Stimulated activated naive CD4-positive, alpha-beta T cell treated with Interleukin-2 at 50 U/mL for 16 hours (primary cell): ENCODE results near the gene OSBPL1A.
A peak's percentile ranks its signal among the peaks of the same experiment; 100 is the strongest.
"Not testable (repeated sequence)": the region's sequence is repeated elsewhere in the genome, so short reads cannot be mapped to it uniquely, and the experiment has no call there.

Source experiments
- DNase-seq: peaks from one replicate; lab custom pipeline; 2025; lab: John Stamatoyannopoulos, UW

OSBPL1A gene

GRCh38 chr18:24187049-24187448 lies 210.6 kb downstream of the OSBPL1A start:
- DNase-seq: no peak

DNA sequence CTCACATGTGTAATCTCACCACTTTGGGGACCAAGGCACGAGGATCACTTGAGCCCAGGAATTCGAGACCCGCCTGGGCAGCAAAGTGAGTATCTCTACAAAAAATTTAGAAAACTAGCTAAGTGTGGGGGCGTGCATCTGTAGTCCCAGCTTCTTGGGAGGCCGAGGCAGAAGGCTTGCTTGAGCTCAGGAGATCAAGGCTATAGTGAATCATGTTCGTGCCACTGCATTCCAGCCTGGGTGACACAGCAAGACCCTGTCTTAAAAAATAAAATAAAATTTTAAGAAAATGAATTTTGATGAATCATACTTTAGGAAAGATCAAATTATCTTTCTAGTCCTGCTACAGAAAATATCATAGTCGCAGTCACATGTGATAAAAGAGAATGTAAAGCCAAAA lies 211.8 kb downstream of the OSBPL1A start:
- no peak for DNase-seq

DNA sequence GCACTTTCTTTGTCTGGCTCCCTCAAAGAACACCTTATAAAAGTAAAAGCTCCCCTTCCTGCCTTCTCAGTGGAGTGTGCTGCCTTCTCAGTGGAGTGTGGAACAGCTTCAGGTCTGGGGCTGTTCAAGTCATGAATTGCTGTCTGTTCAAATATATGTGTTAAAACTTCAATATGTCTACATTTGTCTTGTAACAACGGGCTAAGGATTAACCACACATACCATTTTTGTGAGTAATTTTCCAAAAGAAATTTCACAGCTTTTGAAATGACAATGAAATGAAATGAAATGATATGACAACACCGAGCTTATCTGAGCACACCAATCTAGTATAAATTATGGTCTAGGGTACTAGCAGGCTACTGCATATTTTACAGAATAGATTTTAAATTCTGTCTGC lies 215.8 kb downstream of the OSBPL1A start:
- DNase-seq: no peak

DNA sequence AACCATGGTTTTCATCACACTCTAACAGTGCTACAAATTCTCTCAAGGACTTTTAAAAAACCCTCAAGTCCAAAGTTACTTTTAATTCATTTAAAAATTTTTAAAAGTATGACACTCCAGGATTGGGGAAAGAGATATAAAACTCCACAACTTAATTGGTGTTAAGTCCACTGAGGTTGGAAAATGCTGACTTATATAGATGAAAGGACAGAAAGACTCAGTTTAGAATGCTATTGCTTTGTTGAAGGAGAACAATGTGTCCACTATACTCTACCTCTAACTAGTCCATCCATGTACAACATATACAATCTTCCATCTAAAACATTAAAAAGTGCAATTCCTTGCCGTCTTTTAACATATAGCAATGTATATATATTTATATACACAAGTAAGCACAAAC lies 217.6 kb downstream of the OSBPL1A start:
- DNase-seq: no peak

GRCh38 chr18:24177499-24178133 lies 220.0 kb downstream of the OSBPL1A start:
- no peak for DNase-seq

DNA sequence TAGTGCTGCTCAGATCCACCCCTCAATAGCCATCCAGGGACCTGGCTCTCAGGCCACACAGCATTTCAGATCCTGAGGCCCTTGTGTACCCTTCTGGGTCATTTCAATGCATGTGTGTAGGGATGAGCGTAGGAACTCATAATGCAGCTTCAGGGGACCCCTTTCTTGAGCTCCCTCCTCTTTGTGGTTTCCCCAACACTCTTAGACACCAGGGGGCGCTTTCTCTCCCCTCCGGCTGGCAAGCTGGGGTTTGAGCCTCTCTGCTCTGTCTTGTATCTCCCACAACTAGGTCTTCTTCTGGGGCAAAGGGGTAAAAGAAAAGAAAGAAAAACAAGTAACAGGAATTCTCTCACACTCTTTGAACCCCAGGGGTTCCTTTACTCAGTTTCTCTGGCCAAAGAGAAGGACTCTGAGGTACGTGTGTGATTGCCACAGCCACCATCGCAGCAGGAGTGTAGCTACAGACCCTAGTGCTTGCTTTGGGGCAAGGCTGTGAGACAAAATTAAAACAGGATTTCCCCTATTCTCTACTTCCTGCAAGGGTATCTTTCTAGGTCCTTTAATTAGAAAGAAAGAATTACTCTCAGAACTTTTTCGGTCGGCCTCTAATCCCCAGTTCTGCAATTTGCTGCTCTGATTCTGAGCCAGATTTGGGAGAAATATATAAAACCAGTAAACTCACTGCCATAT lies 220.8 kb downstream of the OSBPL1A start:
- peak; percentile 0 for DNase-seq

GRCh38 chr18:24173997-24174396 lies 223.6 kb downstream of the OSBPL1A start:
- no peak for DNase-seq

GRCh38 chr18:24170360-24170759 lies 227.3 kb downstream of the OSBPL1A start:
- DNase-seq: no peak

DNA sequence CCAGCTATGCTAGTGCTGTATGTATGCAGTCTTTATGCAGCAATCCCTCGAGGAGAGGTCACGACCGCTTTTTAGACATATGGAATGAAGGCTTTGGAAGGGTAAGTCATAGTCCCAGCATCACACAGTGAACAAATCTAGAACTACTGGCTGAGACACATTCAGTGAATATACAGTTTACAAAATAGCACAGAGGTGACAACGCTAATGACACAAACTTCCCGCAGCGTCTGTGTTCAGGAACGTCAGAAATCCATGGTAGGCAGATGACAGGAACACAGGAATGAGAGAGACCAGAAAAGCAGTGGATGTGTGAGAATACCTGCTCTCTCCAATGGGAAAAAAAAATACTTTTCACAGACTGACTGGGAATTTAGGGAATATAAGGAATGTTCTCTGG lies 229.1 kb downstream of the OSBPL1A start:
- DNase-seq: no peak

- DNase-seq: no peak
These were observed 236.3 kb downstream of the OSBPL1A start for GRCh38 chr18:24161304-24161703.

DNA sequence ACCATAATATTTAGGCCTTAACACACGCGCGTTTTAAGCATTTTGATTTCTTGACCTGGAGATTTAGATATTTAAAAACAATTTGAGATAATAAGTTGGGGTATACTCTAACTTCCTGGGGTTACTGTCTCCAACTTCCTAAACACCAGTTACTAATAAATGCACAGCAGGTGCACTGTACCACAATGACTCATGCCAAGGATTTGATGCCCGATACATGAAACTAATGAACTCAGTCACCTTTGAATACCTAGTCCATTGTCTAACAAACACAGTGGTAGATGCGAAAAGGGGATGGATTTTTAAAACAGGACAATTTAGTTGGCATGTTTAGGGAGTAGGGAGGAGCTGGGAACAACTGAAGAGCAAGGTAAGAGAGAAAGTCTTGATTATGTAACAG lies 237.5 kb downstream of the OSBPL1A start:
- DNase-seq: no peak

DNA sequence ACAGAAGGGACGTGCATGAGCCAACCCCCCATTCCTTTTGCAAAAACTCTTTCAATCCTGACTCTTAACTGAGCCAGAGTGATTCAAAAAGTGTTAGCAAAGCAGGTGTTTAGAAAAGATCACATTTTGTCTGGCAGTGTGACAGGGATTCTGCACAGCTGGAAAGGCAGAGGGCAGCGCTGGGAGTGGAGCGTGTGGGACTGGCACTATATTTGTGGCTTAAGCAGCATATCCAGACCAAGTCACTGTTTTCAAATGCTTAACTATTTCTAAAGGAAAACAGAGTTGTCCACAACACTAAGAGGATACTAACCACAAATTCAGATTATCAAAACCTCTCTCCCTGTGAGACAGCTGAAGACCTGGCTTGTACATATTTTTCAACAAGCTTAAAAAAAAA lies 239.8 kb downstream of the OSBPL1A start:
- DNase-seq: no peak

GRCh38 chr18:24153397-24153796 lies 244.2 kb downstream of the OSBPL1A start:
- DNase-seq: no peak

DNA sequence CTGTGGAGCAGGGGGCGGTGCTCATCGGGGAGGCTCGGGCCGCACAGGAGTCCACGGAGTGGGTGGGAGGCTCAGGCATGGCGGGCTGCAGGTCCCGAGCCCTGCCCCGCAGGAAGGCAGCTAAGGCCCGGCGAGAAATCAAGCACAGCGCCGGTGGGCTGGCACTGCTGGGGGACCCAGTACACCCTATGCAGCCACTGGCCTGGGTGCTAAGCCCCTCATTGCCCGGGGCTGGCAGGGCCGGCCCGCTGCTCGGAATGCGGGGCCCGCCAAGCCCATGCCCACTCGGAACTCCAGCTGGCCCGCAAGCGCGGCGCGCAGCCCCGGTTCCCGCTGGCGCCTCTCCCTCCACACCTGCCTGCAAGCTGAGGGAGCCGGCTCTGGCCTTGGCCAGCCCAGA lies 248.0 kb downstream of the OSBPL1A start:
- DNase-seq: not testable (repeated sequence)

GRCh38 chr18:24142376-24142775 lies 255.2 kb downstream of the OSBPL1A start:
- no peak for DNase-seq

DNA sequence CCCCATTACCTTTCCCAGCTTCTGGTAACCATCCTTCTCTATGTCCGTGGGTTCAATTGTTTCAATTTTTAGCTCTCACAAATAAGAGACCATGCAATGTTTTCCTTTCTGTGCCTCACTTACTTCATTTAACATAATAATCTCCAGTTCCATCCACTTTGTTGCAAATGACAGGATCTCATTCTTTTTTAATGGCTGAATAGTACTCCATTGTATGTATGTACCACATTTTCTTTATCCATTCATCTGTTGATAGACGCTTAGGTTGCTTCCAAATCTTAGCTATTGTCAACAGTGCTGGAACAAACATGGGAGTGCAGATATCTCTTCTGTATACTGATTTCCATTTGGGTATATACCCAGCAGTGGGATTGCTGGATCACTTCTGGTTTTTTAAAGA lies 256.9 kb downstream of the OSBPL1A start:
- no peak for DNase-seq

- peak; percentile 75 for DNase-seq
These were observed 258.6 kb downstream of the OSBPL1A start, which contains the start of gene CABYR for GRCh38 chr18:24138789-24139616. CABYR (plus strand) TSS chr18:24139062; CDS start chr18:24143115, 4,053 bp downstream.

- DNase-seq: no peak
These were observed 259.2 kb downstream of the OSBPL1A start for GRCh38 chr18:24138409-24138788.

DNA sequence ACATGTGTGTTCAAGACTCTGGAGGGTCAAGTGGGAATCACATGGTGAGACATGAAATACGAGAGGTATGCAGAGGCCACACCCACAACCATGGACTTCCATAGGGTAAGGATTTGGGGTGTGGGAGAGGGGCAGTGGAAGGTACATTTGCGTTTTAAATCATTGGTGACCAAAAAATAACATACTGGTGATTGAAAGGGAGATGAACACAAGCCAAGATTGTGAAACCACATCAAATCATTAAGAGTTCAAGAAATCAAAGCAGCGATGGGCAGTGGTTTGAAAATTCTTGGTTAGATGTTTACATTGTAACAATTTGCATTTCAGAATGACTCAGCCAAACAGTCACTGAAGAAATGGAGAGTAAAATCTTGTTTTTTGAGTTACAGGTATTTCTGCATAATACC lies 260.7 kb downstream of the OSBPL1A start:
- DNase-seq: no peak

DNA sequence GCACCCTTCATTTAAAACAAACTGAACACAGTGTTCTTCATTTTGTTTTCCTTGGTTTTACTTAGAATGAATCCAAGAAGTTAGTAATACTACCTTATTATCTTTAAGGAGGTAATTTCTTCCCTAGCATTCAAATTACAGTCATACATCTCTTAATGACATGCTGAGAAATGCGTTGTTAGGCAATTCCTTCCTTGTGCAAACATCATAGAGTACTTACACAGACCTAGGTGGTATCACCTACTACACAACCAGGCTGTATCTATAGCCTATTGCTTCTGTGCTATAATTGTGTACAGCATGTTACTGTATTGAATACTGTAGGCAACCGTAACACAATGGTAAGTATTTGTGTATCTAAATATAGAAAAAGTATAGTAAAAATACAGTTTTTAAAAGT lies 267.1 kb downstream of the OSBPL1A start:
- DNase-seq: no peak

DNA sequence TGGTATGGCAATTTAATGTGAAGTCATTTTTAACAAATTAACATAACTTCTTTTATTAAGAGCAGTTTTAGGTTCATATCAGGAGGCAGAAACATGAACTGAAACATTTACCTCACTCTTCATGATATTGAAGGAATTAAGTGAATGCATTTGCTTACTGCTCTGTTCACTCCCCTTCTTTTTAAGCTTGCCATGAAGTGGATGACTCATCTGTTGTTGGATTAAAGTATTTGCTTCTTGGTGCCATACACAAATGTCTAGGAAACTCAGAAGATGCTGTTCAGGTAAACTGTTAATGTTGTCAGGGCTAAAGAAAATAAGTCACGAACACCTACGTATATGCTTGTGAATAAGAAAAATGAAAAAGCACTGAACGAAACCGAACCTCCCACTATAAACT lies 268.9 kb downstream of the OSBPL1A start:
- no peak for DNase-seq

DNA sequence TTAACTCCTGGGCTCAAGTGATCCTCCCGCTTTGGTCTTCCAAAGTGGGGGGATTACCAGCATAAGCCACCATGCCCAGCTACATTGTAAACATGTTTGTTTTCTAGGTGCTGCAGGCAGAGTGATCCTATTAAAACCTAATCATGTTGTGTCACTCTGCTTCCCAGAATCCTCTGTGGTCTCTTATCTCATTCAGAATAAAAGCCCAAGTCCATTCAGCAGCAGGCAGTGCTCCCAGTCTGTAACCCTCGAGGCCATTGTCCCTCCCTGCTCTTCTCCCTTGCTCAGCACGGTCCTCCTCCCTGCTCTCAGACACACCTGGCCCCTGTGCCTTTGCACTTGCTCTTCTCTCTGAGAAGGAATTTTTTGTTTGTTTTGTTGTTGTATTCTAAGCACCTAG lies 269.9 kb downstream of the OSBPL1A start:
- DNase-seq: no peak
